Testis (tissue), 3 donors: ENCODE data around the gene S100B. TPM values are rescaled to one million over a fixed set of nuclear protein-coding genes. Genes with fewer than 3 reads are reported as not detected.

ENCODE experiments used
- DNase-seq: peaks from one replicate; pipeline ENCODE4 v3.0.0-alpha.2; 2019
- H3K27ac ChIP-seq, 2 donors: fragments of 200-600 bp; sonication (generic); one replicate each; pipeline ENCODE4 v1.5.1; 2019
- H3K27me3 ChIP-seq: fragments of 200-600 bp; sonication (generic); one replicate; pipeline ENCODE4 v1.5.1; 2019
- H3K36me3 ChIP-seq: fragments of 200-600 bp; sonication (generic); one replicate; pipeline ENCODE4 v1.5.1; 2017; ENCODE audit warnings: low read depth; ENCODE audit errors: missing control alignments
- H3K4me1 ChIP-seq: fragments of 200-600 bp; sonication (generic); one replicate; pipeline ENCODE4 v1.5.1; 2019
- H3K4me3 ChIP-seq, 2 donors: fragments of 200-600 bp; sonication (generic); one replicate each; pipeline ENCODE4 v1.5.1; 2017 to 2019
- H3K9me3 ChIP-seq: fragments of 200-600 bp; sonication (generic); one replicate; pipeline ENCODE4 v1.5.1; 2017
- CTCF ChIP-seq, 3 experiments: fragments of 450-650 bp in 2 of 3; fragments of 200-600 bp in 1 of 3; sonication (generic) in 1 of 3; IDR thresholded peaks; one replicate each; pipeline ENCODE4 v1.5.1; 2016 to 2019; ENCODE audit warnings: antibody characterized with exemption in 3 of 3, mild to moderate bottlenecking in 2 of 3, moderate library complexity in 1 of 3
- POLR2A ChIP-seq: fragments of 450-650 bp; IDR thresholded peaks from one replicate; pipeline ENCODE4 v1.6.1; 2017; ENCODE audit warnings: antibody characterized with exemption, mild to moderate bottlenecking, moderate library complexity
- WGBS, 2 donors: methylation state at CpG; one replicate each; pipeline ENCODE4 v1.1.5; 2018; 5-methylcytosine and 5-hydroxymethylcytosine counted together
- intact Hi-C: fragments of 100-400 bp; cut with DNase I; formaldehyde crosslinking; loops from one replicate; pipeline ENCODE4 v1.15.1; 2023; ENCODE audit warnings: low total_unique reads
- polyA plus RNA-seq: library from polyadenylated mRNA; stranded (reverse); fragments of 350-450 nt; fragmentation: Illumina TruSeq; extraction: RNeasy Lipid Tissue Mini Kit (QIAGEN cat#74804); gene quantifications from one replicate; pipeline ENCODE4 v1.2.3, GENCODE V29; 2014; ENCODE audit warnings: low read depth, low replicate concordance; ENCODE audit not compliant: insufficient read depth
- total RNA-seq, 2 donors: library from RNA; depleted of rRNA; stranded (reverse); fragments of >200 nt; gene quantifications; one replicate each; pipeline ENCODE4 v1.2.3, GENCODE V29; 2016

S100B gene
- total and polyA plus RNA-seq, 3 donors from 2014 or later = 2.7 to 7.4 (median 7.1) TPM

GRCh38 chr21:46600305-46600704 is 4.6 kb downstream of the S100B start:
- H3K36me3 ChIP-seq = no peaks in the 10 kb centered on the region
- no peak for DNase-seq
- TF ChIP-seq CTCF (IDR thresholded peaks at IDR 0.05) (no peak), POLR2A (no peak)
- peaks cover 12% of the 10 kb centered on the region for H3K4me1 ChIP-seq
- WGBS, 2 donors = 86 to 95% methylated on average over 5 of the region's 5 CpGs
- H3K4me3 ChIP-seq = no peak overlapping the region
- intact Hi-C loops = no loop called here
- no peaks in the 10 kb centered on the region for H3K9me3 ChIP-seq
- H3K27me3 ChIP-seq = no peaks in the 10 kb centered on the region
- H3K27ac ChIP-seq = no peak overlapping the region

- Histone ChIP-seq H3K27ac (no peak overlapping the region), H3K4me3 (peak overlapping the region; percentile 34 to 49), H3K27me3 (no peaks in the 10 kb centered on the region), H3K36me3 (no peaks in the 10 kb centered on the region), H3K9me3 (no peaks in the 10 kb centered on the region), H3K4me1 (peaks cover 12% of the 10 kb centered on the region)
- peak; percentile 63 for DNase-seq
- TF ChIP-seq CTCF (IDR thresholded peaks at IDR 0.05) (no peak), POLR2A (no peak)
- WGBS, 2 donors = 43 to 51% methylated on average over 37 to 38 of the region's 38 CpGs
- intact Hi-C loops = no loop called here
Observed at GRCh38 chr21:46598581-46599572, 6.0 kb downstream of the S100B start.

- Histone ChIP-seq H3K27ac (no peak overlapping the region), H3K27me3 (no peaks in the 10 kb centered on the region), H3K4me1 (peaks cover 12% of the 10 kb centered on the region), H3K4me3 (peak overlapping the region; percentile 34 to 49), H3K9me3 (no peaks in the 10 kb centered on the region), H3K36me3 (no peaks in the 10 kb centered on the region)
- WGBS, 2 donors = 76 to 81% methylated on average over 10 to 20 of the region's 20 CpGs
- DNase-seq = peak; percentile 83
- intact Hi-C loops = no loop called here
- TF ChIP-seq POLR2A = no peak
- TF ChIP-seq CTCF (IDR thresholded peaks at IDR 0.05) = peak in 1 of 3 experiments; percentile 18
Observed at GRCh38 chr21:46597896-46598343, 7.0 kb downstream of the S100B start.

GRCh38 chr21:46597031-46597430 is 7.9 kb downstream of the S100B start:
- no peaks in the 10 kb centered on the region for H3K9me3 ChIP-seq
- intact Hi-C loops = no loop called here
- H3K4me3 ChIP-seq = peak overlapping the region in 1 of 2 donors; percentile 49
- H3K4me1 ChIP-seq = peaks cover 12% of the 10 kb centered on the region
- H3K27ac ChIP-seq = no peak overlapping the region
- no peaks in the 10 kb centered on the region for H3K27me3 ChIP-seq
- no peak for TF ChIP-seq CTCF (IDR thresholded peaks at IDR 0.05)
- TF ChIP-seq POLR2A = no peak
- H3K36me3 ChIP-seq = no peaks in the 10 kb centered on the region
- DNase-seq = no peak
- WGBS, 2 donors = 82% methylated on average over 8 of the region's 8 CpGs; no CpG with 5 or more reads in 1 of the 2 donors
